Astrocyte (in vitro differentiated cells and primary cell): ENCODE data around the gene CHCHD3.

ENCODE experiments used
- EZH2 ChIP-seq: IDR thresholded peaks from 2 replicates; pipeline ENCODE4 v1.6.1; 2012; ENCODE audit warnings: mild to moderate bottlenecking, low read length, inconsistent platforms; ENCODE audit not compliant: insufficient read depth
- TF ChIP-seq, protein P1 (sequence below): IDR thresholded peaks from 2 replicates; pipeline ENCODE4 v1.5.1; 2011; ENCODE audit warnings: low read depth, mild to moderate bottlenecking, inconsistent platforms, low read length, moderate library complexity; ENCODE audit not compliant: insufficient read depth

GRCh38 chr7:132738254-132738653 lies 343.6 kb downstream of the CHCHD3 start:
- TF ChIP-seq, protein P1, sequence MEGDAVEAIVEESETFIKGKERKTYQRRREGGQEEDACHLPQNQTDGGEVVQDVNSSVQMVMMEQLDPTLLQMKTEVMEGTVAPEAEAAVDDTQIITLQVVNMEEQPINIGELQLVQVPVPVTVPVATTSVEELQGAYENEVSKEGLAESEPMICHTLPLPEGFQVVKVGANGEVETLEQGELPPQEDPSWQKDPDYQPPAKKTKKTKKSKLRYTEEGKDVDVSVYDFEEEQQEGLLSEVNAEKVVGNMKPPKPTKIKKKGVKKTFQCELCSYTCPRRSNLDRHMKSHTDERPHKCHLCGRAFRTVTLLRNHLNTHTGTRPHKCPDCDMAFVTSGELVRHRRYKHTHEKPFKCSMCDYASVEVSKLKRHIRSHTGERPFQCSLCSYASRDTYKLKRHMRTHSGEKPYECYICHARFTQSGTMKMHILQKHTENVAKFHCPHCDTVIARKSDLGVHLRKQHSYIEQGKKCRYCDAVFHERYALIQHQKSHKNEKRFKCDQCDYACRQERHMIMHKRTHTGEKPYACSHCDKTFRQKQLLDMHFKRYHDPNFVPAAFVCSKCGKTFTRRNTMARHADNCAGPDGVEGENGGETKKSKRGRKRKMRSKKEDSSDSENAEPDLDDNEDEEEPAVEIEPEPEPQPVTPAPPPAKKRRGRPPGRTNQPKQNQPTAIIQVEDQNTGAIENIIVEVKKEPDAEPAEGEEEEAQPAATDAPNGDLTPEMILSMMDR: no peak
- no peak for TF ChIP-seq EZH2
